GM19035 (cell line): ENCODE data around the gene STARD3NL.
"Not testable (repeated sequence)": the region's sequence is repeated elsewhere in the genome, so short reads cannot be mapped to it uniquely, and the experiment has no call there.

Experiments
- ATAC-seq: cut with Tn5 transposase; IDR thresholded peaks from one replicate; pipeline ENCODE4 v1.9.1; 2021; ENCODE audit not compliant: unreplicated experiment

STARD3NL gene

DNA sequence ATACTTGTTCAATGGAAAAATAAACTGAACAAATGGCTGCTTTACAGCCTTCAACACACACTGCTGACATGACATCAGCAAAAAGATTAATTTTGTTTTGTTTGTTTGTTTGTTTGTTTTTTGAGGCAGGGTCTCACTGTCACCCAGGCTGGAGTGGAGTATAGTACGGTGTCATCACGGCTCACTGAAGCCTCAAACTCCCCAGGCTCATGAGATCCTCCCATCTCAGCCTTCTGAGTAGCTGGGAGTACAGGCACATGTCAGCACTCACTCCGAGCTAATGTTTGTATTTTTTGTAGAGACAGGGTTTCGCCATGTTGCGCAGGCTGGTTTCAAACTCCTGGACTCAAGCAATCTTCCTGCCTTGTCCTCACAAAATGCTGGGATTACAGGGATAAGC lies 84.5 kb downstream of the STARD3NL start:
- ATAC-seq = no peak

DNA sequence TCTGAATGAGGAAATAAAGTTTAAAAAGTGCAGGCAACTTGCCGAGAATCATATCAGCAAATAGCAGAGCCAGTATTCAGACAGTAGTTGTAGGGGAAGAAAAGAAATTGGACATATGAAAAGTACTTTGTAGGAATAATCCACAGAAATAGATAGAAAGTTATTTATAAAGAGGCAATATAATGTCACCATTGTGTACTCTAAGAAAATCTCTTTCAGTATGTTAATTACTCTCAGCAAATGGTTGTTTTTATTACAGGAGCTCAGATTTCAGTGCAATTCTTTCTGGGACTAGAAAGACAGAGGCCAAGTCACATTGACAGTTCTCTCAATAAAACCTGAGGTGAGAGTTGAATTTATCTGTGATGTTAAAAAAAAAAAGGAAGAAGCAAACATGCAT lies 85.2 kb downstream of the STARD3NL start:
- ATAC-seq = not testable (repeated sequence)

DNA sequence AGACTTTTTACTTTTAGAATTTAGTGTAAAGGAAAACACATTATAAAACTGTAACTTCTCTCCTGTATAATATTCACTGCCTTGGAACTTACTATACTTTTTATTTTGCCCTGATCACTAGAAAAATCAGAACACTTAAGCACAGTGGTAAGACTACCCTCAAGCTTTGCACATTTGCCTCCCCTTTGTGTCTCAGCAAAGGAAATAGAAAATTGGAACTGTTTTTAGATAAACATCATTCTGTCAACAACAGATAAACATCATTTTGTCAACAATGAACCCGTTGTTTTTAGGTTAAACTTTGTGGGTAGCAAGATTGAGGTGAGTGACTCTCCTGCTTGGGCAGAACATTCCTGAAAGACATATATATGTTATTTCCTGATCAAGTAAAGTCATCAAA lies 86.6 kb downstream of the STARD3NL start:
- not testable (repeated sequence) for ATAC-seq

DNA sequence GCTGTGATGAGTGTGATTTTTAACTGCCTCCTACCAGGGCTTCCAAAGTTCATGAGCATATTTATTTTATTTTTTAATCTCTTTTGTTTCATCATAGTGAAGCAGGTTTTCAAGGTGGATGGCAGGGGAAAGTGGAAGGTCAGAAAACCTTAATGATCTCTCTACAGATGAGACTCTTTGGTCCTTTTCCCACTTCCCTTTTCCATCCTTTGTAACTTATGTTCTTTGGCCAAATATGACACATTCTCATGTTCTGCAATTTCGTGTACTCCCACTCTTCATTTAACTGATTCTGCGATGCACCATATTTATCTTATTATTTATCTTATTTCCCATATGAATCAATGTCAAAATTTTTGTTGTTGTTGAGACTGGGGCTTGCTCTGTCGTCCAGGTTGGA lies 87.9 kb downstream of the STARD3NL start:
- ATAC-seq = not testable (repeated sequence)

- not testable (repeated sequence) for ATAC-seq
These were observed 91.8 kb downstream of the STARD3NL start for GRCh38 chr7:38269704-38270346.

DNA sequence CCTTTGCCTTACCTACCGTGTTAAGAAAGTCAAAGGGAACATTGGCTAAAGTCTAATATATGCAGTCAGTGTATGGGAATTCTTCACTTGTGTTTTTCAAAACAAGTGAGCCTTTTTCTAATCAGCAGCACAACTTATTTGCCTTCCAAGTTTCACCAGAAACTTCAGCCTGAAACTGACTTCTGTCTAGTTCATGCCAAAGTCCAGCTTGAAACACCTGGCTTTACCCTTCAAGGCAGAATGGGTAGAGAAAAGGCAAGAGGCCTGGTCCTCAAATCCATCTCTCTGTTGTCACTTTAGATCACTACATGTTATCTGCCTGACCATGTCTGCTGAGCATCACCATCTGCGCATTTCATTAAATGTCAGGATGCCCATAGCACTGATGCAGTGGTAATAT lies 92.4 kb downstream of the STARD3NL start:
- ATAC-seq = not testable (repeated sequence)

DNA sequence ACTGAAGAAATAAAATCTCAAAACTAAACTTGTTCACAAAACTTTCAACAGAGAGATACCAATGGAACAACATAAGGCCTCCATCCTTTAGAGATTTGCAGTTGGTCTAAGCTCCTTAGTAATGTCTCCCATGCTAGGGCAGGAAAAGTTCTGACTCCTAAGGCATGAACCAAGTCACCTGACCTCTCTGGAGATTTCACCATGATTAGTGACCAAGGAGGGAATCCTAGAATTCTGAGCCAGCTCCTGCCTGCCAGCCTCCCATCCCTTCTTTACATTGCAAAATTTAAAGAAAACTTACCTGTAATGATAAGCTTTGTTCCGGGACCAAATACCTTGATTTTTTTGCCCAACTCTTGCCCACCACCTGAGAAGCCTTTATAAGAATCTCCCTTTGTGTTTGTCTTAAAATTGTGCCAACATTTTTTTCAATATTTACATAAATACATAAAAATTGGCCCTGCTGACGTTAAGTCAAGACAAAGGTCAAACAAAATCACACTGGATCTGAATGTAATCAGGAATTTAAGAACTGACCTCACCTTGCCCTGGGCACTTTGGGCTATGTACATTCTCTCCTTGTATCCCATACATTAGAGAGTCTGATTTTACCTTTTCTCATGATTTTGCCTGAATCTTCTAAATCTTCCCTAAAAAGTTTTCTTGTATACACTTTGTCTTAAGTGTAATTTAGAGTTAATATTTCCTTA lies 95.4 kb downstream of the STARD3NL start, which contains the start of gene TARP:
Gene TARP (minus strand): TSS at position 351 of the 710 bp plus-strand sequence.
- ATAC-seq = no peak

GRCh38 chr7:38274486-38274885 lies 96.4 kb downstream of the STARD3NL start:
- no peak for ATAC-seq

DNA sequence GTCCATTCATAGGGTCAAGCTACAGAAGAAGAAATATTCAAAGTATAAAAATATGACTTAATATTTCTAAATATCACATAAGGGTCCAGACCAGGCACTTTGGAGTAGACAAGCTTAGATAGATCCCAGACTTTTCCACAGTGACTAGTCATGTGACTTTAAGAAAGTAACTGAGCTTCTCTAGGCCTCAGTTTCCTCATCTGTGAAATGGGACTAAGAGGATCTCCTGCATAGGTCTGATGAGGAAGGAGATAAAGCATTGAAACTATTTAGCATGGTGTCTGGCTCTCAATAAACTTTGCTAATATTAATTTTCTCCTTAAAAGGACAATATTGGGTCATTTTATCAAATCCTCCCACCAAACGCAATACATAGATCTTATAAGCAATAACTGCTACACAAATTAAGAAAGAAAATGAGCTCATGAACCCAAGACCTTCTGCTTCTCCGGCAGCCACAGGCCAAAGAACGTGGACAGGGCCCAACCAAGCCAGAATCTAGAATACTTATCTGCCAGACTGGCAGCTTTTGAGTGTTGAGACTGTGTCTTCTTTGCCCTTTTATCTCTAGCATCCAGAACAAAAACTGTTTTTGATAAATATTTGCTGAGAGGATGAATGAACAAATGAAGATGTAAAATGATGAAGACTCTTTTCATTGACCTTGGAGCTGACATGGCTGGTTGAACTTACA lies 97.0 kb downstream of the STARD3NL start:
- no peak for ATAC-seq

GRCh38 chr7:38276096-38276877 lies 98.2 kb downstream of the STARD3NL start:
- ATAC-seq = no peak

GRCh38 chr7:38280000-38280399 lies 102.0 kb downstream of the STARD3NL start:
- ATAC-seq = no peak
